SW 1271 (cell line): Measurements from ENCODE around the gene DMP1.
"Not testable (repeated sequence)": the region's sequence is repeated elsewhere in the genome, so short reads cannot be mapped to it uniquely, and the experiment has no call there.

Source experiments
- DNase-seq, 2 experiments: peaks; one replicate each; lab custom pipeline; 2025; lab: John Stamatoyannopoulos, UW

DMP1 gene

DNA sequence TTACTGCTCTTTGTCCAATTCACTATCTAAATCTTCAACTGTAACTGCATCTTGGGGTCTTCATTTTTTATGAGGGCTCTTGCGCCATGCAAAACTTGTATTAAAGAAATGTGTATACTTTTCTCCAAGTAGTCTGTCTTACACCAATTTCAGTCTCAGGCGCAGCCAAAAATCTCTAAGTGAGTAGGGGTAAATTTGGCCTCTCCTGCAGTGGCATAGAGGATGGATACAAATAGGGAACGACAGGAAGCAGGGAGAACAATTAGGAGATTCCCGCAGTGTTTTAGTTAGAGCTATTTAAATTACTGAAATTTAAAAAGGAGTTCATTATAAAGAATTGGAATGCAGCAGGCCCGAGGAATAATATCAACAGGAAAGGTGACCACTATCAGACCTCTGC, 30.2 kb downstream of the DMP1 start:
- no peak for DNase-seq

DNA sequence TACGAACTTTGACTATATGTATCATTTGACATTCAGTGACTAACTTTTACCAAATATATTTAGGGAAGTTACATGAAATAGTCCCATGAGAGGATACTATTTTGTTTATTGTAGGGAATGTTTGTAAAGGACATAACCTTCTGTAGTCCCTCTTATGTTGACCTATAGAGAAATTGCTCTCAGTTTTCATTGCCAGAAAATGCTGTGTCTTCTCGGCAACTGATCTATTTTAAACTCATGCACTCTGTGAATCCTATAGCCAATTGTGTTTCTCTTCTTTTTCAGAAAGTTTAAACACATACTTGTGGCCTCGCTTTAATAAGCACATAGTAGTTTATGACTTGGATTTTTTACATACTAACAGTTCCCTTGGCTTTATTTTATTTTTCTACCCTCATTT, 38.2 kb downstream of the DMP1 start:
- DNase-seq = no peak

DNA sequence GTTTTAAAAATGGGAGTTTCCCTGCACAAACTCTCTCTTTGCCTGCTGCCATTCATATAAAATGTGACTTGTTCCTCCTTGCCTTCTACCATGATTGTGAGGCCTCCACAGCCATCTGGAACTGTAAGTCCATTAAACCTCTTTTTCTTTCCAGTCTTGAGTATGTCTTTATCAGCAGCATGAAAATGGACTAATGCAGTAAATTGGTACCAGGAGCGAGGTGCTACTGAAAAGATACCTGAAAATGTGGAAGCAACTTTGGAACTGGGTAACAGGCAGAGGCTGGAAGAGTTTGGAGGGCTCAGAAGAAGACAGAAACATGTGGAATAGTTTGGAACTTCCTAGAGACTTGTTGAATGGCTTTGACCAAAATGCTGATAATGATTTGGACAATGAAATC, 40.9 kb downstream of the DMP1 start:
- DNase-seq = not testable (repeated sequence)

DNA sequence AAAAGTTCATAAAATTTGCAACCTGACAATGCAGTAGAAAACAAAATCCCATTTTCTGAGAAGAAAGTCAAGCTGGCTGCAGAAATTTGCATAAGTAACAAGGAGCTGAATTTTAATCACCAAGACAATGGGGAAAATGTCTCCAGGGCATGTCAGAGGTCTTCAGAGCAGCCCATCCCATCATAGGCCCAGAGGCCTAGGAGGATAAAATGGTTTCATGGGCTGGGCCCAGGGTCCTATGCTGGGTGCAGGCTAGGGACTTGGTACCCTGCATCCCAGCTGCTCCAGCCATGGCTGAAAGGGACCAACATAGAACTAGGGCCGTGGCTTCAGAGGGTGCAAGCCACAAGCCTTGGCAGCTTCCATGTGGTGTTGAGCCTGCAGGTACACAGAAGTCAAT, 42.0 kb downstream of the DMP1 start:
- DNase-seq = not testable (repeated sequence)

- DNase-seq = no peak
Observed at GRCh38 chr4:87697272-87697671, 47.2 kb downstream of the DMP1 start.

DNA sequence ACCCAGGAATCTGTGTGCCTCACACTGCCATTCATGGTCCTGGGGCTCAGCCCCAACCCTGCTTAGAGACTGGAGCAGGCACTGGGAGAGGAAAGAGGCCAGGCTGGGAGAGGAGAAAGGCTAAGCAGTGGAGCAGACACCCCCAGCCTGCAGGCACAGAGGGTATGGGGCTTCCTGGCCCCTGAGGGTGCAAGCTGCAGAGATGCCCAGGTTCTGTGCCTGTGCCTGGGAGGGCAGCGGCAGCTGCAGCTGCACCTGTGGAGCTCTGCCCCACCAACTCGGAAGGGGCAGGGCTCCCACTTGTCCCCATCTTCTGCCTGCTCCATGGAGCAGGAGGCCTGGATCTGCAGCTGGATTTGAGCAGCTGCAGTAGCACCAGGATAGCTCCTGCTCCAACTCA, 47.9 kb downstream of the DMP1 start:
- DNase-seq = no peak

GRCh38 chr4:87698394-87698793, 48.3 kb downstream of the DMP1 start:
- no peak for DNase-seq

GRCh38 chr4:87704001-87704400, 53.9 kb downstream of the DMP1 start:
- DNase-seq = no peak

GRCh38 chr4:87707279-87707918, 57.3 kb downstream of the DMP1 start:
- no peak for DNase-seq
